Fibroblast of lung (primary cell): ENCODE data around the gene SUMF1.

Source experiments
- CTCF ChIP-seq, 2 donors: IDR thresholded peaks in 1 of 2; conservative IDR thresholded peaks in 1 of 2; 1 replicate in 1 of 2; 2 replicates in 1 of 2; pipeline ENCODE4 v1.5.1; 2011 to 2012; ENCODE audit warnings: low read length in 2 of 2, control low read depth in 1 of 2, inconsistent platforms in 1 of 2, low read depth in 1 of 2, mild to moderate bottlenecking in 1 of 2
- EZH2 ChIP-seq: IDR thresholded peaks from 2 replicates; pipeline ENCODE4 v1.5.1; 2012; ENCODE audit warnings: low read length, control low read depth, mild to moderate bottlenecking; ENCODE audit errors: missing control alignments

GRCh38 chr3:4503050-4503449, 36.0 kb upstream of the SUMF1 start:
- no peak for TF ChIP-seq CTCF (conservative IDR thresholded peaks at IDR 0.05 in 1 of 2, IDR thresholded peaks at IDR 0.05 in 1 of 2; ENCODE audit: low read depth in 1 of 2, low read length in 2 of 2)
- no peak for TF ChIP-seq EZH2
